C1 segment of cervical spinal cord (tissue), 14 donors: ENCODE measurements around the gene KDM4F.
"Not testable (repeated sequence)": the region's sequence is repeated elsewhere in the genome, so short reads cannot be mapped to it uniquely, and the experiment has no call there.

Source experiments
- DNase-seq, 14 donors: peaks; one replicate each; lab custom pipeline; 2025; lab: John Stamatoyannopoulos, UW

Gene KDM4F

DNA sequence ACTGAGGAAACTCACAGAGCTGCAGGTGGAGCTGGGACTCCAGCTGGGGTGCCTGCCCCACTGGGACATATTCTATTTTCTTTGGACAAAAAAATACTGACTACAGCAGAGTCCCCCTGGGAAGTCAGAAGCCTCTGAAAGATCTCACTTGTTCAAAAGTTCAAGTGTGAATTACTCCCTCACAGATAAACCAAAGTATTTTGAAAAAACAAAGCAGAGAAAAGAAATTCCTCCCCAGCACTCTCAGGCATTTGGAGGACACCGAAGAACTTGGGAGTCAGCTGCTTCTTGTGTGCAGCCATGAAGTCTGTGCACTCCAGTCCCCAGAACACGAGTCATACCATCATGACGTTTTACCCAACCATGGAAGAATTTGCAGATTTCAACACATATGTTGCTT lies at the start of gene KDM4F:
Gene KDM4F, plus strand, starts transcription at position 301 of the 400 bp plus-strand sequence.
- not testable (repeated sequence) for DNase-seq

GRCh38 chr11:95003716-95004115 lies 45.5 kb upstream of the KDM4F start:
- no peak for DNase-seq

DNA sequence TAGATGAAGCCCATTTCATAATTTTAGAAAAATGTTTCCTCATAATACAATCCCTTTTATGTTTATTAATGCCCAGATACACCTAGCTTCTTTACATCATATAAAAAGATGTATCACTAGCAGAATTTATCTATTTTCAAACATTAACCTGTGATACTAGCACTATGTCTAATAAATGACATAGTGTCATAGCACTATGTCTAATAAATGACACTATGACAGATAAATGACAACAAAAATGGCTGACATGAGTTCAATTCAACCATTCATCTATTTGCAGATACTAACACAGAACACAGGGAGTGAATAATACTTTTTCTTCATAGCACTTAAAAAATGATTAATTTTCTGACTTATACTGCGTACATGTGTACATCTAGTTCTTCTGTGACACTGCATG lies 43.6 kb upstream of the KDM4F start:
- DNase-seq: no peak

DNA sequence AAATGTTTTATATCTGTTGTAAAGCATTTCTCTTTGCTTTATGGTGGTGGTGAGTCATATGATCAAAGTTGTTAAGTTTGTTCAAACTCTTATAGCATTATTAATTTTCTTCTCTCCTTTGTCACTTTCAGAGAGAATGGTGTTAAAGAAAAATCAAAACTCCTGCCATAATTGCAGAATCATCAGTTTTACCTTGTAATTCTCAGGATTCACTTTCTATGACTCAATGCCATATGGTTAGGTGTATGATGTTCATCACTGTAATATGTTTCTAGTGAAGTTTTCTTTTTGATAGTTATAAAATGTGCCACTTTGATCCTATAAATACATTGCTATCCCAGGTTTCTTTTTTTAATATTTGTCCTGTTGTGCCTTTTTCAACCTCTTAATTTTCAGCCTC lies 37.8 kb upstream of the KDM4F start:
- no peak for DNase-seq

DNA sequence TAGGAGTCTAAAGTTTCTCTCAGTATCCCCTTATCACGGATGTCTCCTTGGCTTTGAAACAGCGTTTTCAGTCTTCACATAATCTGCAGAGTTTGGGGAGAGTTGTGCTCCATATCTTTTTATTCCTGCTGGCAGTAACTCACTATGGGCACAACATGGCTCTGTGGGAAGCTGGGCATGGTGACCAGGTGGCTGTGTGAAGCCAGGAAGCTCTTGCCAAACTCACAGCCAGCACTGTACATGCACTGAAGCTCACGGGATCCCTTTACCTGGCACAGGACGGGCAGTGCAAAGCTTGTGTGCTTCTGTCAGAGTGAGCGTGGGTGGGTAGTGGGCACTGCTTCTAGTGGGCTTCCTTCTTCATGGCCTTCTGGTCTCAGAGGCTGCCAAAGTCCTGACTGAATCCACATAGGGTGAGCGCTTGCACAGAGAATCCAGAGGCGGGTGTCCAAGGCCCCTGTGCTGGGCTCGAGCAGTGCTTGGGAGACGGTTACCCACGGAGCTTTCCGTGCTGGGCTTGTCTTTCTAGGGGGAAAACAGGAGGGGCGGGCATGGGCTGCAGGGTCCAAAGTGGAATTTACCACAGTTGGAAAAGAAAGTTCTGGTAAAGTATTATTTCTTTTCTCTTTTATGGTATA lies 34.9 kb upstream of the KDM4F start:
- peak in 1 of 14 donors; percentile 76 for DNase-seq

GRCh38 chr11:95016139-95016538 lies 33.1 kb upstream of the KDM4F start:
- no peak for DNase-seq

DNA sequence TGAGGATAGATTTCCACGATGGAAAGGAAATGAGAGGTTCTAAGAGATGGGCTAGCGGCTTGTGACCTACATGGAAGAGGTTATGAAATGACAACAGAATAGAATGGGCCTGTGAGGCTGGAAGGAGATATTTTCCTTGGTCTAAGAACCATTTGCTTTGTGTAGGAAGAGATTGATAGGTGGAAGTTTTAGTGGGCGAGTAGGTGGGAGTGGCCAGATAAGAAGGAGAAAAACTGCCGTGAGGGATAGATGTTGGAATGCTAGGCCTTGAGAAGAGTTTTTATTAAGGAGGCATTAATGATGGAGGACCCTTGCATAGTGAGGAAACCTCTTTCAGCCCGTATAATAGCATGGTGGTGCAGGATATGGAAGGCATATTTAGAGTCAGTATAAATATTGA lies 27.8 kb upstream of the KDM4F start:
- DNase-seq: not testable (repeated sequence)

GRCh38 chr11:95024958-95025357 lies 24.3 kb upstream of the KDM4F start, which contains the start of gene KDM4E:
KDM4E (plus strand) TSS chr11:95025258; CDS start chr11:95025558, 300 bp downstream.
- no peak for DNase-seq

DNA sequence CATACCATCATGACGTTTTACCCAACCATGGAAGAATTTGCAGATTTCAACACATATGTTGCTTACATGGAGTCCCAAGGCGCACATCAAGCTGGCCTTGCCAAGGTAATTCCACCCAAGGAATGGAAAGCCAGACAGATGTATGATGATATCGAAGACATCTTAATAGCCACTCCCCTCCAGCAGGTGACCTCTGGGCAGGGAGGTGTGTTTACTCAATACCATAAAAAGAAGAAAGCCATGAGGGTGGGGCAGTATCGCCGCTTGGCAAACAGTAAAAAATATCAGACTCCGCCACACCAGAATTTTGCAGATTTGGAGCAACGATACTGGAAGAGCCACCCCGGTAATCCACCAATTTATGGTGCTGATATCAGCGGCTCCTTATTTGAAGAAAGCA lies 23.6 kb upstream of the KDM4F start:
- not testable (repeated sequence) for DNase-seq

- no peak for DNase-seq
Observed at GRCh38 chr11:95028357-95028756, 20.9 kb upstream of the KDM4F start.

DNA sequence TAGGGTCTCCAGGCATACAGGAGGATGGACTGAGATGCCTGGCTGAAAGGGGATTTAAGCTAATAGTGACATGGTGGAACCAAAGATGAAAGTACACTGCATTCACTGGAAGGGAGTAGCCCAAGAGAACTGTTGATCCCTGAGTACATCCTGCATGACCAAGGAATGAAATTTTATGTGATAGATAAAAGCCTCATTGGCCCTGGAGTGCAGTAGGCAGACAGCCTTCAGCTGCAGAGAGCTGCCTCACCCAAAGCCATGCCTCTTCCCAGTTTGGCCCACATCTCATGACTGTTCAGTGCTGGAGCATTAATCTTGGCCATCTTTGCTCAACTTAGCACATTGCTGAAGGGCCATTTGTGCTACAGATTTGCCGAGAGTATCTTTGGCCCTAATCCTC lies 16.2 kb upstream of the KDM4F start:
- DNase-seq: no peak

DNA sequence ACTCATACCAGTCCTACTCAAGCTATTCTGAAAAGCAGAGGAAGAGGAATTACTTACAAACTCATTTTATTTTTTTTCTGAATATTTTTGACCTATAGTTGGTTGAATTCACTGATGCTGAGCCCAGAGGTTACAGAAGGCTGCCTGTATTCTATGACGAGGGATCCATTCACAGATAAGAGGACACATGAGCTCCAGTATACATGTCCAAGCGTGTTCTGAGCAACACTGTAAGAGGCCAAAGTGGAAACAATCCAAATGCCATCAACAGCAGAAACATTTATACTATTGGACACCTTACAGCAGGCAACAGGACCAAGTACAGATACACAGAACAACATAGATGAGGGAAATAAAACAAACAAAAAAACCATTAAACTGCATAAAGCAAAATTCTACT lies 13.9 kb upstream of the KDM4F start:
- DNase-seq: no peak

- DNase-seq: not testable (repeated sequence)
Observed at GRCh38 chr11:95037356-95038035, 11.7 kb upstream of the KDM4F start.

DNA sequence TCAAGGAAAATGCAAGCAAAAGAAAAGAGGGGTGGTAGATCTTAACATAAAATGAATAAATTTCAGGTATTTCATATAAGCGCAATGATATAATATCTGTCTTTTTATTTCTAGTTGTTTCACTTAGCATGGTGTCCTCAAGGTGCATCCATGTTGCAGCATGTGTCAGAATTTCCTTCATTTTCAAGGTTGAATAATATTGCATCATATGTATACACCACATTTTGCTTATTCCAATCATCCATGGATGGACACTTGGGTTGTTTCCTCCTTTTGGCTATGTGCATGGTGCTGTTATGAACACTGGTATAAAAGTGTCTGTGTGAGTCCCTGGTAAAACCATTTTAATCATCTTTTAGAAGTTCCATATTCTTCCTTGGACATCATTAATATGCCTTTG lies 7.0 kb upstream of the KDM4F start:
- DNase-seq: no peak

DNA sequence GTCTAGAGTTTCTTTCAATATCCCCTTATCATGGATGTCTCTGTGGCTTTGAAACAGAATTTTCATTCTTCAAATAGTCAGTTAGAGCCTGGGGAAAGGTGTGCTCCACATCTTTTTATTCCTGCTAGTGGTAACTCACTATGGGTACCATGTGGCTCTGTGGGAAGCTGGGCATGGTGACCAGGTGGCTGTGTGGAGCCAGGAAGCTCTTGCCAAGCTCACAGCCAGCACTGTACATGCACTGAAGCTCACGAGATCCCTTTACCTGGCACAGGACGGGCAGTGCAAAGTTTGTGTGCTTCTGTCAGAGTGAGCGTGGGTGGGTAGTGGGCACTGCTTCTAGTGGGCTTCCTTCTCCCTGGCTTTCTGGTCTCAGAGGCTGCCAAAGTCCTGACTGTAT lies 6.3 kb upstream of the KDM4F start:
- no peak for DNase-seq

DNA sequence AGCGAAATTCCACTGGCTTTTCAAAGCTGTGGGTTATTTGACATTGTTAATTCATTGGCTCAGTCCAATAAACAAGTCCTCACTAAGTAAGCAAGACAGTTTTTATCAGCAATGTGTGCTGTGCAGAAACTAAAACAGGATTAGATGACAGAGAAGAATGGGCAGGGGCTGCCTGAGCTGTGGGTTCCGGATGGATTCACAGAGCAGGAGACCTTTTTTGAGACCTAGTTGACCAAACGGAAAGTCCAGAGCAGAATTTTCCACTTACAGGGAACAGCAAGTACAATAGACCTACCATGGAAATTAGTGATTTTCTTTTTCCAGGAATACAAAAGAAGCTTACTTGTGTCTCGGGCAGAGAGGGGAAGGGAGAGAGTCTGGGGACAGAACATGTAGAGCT lies 5.2 kb upstream of the KDM4F start:
- DNase-seq: no peak

GRCh38 chr11:95045812-95046211 lies 3.4 kb upstream of the KDM4F start:
- DNase-seq: no peak

DNA sequence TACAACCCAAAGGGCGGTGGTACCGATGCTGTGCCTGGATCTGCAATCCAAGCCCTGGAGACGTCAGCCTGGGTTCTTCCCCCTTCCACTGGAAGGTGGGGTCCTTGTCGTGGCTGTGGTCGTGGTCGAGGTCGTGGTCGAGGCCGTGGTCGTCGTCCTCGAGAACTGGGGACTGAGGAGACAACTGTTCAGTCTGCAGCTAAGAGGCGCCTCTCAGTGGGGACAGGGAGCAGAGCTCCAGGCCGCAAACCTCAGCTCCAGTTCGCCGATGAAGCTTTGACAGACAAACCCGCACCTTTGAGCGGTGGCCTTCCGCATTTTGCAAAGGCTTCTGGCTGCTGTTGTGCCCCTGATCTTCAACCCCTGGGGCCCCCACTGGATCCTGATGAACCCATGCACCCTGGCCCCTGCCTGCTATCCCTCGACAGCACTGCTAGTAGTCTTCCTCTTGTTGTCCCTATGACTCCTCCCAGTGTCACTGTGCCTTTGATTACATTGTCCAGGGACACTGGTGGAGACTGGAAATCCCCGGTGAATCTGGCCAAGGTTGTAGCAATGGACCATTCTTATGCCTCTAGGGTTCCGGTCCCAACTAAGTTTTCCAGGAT lies 1.5 kb downstream of the KDM4F start:
- DNase-seq: no peak

- DNase-seq: no peak
Observed at GRCh38 chr11:95054356-95054755, 5.1 kb downstream of the KDM4F start.

DNA sequence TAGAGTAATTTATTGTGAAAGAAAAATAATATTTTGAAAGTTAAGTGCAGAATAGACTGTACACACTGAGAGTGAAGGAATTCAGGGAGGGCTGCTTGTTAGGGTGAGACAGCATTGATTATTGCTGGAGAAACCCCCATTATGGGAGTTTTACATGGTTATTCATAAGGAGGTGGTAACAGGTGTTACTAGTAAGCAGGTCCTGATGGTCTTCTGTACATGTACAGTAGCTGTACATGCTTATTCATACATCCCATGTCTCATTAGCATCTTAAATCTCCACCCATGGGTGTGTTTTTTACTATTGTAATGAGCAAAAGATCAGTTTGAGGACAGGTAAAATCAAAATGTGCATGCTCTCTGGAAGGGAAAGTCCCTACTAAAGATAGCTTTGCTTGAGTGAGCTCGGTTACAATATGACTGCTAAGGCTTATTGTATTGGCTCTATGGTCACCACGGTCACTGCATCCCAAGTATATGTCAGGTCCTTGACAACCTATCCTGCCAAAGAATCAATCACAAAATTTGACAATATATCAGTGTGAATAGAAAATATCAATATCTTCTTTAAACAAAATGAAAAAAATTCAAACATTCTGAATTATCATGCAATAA lies 6.2 kb downstream of the KDM4F start:
- no peak for DNase-seq

- no peak for DNase-seq
Observed at GRCh38 chr11:95057959-95058358, 8.7 kb downstream of the KDM4F start.

- no peak for DNase-seq
Observed at GRCh38 chr11:95058621-95059020, 9.4 kb downstream of the KDM4F start.

DNA sequence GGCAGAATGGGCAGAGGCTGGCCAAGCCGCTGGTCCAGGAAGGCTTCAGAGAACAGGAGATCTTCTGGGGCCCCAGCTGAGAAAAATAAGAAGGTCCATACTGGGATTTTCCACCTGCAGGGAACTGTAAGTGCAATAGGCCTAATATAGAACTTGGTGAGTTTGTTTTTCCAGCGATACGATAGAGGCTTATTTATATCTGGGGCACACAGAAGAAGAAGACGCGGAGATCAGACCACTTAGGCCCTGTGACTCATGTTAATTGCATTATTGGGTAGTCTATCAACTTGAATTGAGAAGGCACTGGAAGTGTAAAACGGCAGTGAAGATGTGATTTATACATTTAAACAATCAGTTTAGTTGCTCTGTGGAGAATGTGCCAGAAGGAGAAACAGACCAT lies 9.8 kb downstream of the KDM4F start:
- DNase-seq: no peak
